GM19463 (cell line): ENCODE measurements around the gene ATP8A2.

Experiments
- ATAC-seq: cut with Tn5 transposase; IDR thresholded peaks from one replicate; pipeline ENCODE4 v1.9.1; 2021; ENCODE audit warnings: mild to moderate bottlenecking, moderate library complexity; ENCODE audit not compliant: unreplicated experiment

The ATP8A2 gene

DNA sequence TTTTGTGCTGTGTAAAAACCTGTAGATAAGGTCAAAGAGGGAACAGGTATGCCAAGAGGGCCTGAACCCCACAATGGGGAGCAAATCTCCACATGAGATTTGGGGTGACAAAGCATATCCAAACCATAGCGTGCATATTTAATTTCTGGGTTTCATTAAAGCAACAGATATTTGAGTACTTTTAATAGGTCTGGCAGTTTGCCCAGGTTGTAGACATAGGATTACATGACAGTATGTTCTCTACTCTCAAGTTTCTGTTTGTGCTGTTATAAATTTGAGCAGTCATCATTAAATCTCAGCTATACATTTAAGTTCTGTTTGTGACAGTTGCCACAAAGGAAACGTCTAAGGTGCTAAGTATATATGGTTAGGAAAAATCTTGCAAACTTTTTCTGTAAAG lies 236.4 kb downstream of the ATP8A2 start:
- ATAC-seq: no peak

DNA sequence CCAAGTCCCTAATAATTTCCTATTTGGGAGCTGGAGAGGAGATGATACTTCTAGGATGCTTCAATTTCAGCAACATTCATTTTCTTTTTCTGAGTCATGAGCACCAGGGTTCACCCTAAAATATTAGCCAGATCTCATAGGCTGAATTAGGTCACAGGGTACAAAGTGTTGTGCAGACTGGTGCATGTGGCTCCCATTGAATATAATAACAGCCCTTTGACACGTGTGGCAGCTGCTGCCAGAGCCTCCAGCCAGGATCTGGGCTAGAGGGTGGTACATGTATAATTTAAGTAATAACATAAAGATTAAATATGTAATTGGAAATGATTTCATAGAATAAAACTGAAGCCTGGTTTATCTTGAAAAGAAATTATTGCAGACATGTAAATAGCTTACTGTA lies 244.9 kb downstream of the ATP8A2 start:
- no peak for ATAC-seq

DNA sequence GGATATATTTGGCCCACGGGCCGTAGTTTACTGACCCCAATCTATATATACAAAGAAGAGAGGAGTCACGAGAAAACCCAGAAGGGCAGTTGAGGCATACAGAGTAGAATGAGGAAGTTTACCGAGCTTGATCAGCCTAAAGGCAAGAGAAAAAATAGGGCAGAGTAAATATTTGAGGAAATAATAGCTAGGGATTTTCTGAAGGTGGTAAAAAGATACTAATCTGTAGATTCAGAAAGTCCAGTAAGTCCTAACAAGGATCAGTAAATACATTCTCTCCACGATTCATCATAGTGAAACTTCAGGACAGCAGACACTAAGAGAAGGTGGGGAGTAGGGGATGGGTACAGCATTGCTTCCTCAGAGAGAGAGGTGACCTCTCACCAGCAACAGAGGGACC lies 248.1 kb downstream of the ATP8A2 start:
- ATAC-seq: no peak

DNA sequence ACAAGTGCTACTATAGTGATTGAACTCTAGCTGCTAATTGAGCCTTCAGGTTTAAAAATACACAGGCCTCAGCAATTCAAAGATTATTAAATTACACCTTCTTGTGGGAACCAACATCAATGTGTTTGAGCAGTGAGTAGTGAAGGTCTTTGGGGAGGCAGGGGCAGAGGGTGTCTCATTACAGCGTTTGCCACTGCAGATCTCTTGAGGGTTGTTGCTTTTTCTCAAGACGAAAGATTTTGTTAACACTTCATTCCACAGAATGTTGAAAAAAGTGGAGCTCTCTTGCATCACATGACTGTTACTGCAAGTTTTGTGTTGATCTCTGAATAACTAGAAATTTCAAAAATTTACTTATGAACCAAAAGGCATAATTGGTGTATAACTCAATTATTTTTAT lies 253.6 kb downstream of the ATP8A2 start:
- ATAC-seq: no peak

DNA sequence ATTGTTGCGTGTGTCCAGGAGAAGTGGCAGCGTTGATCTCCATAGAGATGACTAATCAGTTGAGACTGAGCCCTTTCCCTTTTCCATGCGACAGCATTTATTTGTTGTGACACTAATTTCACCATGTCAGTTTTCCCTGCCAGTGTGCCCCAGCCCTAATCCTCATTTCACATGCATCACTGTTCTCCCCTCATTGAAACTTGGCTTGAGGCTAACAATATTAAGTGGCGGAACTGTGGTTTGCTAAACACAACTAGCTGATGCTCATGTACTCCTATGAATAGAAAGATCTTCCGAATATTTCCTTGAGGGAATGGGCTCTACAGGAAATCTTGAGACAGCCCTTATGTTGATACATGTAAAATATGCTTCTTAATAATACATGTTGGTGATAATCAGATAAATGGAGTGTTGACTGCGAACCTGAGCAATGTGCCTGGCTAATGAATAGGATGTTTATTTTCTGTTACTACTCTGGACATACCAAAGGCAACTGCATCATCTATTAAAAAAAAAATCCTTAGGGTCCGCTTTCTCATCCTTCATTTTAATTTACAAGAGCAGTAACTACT lies 258.6 kb downstream of the ATP8A2 start:
- ATAC-seq: no peak

DNA sequence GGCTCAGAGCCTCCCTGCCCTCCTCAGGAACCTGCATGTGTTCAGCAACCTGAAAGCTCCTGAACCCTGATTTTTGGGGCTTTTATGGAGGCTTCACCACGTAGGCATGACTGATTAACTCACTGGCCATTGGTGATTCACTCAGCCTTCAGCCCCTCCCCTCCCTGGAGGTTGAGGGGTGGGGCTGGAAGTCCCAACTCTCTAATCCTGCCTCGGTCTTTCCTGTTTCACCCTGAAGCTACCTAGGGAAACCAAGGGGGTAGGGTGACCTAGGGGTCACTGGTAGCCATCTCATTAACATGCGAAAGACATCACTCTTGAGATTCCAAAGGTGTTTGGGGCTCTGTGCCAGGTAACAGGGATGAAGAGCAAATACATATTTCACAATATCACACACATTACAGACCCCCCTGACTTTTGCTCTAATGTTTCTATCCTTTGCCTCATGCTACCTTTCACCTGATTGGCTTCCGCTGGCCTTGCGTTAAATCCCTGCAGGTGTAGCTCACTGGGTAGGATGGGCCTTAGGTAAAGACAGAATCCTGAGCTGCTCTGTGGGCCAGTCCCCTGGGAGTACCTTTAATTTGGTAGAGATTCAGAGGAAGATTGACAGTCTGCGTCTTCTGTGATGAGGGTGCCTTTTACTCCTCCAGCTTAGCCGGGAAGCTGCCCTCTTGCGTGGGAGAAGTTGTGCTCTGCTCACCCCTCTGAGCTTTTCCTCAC lies 260.6 kb downstream of the ATP8A2 start:
- ATAC-seq: no peak

DNA sequence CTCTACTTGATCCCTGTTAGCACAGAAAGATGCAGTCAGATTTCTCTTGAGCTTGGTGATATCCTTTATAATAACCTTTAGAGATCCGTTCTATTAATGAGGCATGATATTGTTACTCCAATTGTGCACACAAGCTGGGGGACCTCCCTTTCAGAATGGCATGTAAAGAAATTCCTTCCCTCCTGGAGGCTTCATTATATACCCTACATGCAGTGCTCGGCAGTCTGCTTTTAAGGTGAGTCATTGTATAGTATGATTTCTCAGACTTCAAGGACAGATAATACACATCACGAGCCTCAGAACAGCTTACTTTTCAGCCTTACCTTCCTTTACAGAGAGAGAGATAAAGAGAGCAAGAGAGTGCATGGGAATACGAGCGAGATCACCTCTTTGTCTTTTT lies 261.3 kb downstream of the ATP8A2 start:
- ATAC-seq: no peak

DNA sequence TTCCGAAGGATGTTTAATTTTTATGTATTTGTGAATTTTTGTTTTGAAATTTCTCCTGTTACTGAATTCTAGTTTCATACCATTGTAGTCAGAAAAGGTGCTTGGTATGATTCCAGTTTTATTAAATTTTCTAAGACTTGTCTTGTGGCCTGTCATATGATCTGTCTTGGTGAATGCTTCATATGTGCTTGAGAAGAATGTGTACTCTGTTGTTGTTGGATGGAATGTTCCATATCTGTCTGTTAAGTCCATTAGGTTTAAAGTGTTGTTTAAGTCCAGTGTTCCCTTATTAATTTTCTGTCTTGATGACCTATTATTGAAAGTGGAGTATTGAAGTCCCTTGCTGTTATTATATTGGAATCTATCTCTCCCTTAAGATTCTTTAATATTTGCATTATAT lies 273.9 kb downstream of the ATP8A2 start:
- ATAC-seq: no peak

DNA sequence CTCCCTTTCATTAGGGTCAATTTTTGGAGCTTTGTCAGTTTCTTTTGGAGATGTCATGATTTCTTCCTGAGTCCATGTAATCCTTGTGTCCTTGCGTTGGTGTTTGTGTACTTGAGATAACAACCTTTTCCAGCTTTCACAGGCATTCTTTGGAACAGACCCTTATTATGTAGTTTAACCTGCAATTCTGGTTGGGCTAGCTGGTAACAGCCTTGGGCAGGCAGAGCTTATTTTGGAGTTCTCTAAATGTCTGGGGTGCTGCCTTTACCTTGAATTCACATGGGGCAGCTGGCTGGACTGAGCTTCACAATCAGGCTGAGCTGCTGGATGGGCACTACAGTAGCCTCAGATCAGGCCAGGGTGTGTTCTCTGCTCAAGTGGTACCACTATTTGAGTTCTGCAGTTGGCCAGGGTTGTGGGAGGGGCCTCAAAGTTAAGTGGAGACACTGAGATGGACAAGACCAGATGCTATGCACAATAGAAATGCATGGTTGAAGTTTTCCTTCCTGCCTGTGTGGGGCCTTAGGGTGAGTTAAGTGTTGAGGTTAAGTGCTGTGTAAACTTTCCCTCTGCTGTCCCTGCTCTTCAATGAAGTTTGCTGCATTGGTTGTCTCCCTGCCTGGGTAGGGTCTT lies 277.3 kb downstream of the ATP8A2 start:
- no peak for ATAC-seq

DNA sequence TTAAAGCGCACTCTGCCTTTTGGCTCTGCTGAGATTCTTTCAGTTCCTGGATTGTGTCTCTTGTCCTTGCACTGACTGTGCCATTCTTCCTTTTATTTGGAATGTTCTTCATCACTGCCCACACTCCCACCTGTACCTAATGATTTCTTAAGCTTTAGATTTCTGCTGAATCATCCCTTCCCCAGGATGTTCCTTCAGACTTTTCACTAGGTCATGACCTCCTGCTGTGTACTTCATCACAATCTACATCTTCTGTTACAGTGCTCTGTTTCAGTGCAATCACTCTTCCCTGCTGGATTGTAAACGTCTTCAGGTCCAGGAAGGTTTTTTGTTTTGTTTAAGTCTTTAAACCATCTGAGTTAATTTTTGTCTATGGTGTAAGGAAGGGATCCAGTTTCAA lies 281.0 kb downstream of the ATP8A2 start:
- no peak for ATAC-seq

DNA sequence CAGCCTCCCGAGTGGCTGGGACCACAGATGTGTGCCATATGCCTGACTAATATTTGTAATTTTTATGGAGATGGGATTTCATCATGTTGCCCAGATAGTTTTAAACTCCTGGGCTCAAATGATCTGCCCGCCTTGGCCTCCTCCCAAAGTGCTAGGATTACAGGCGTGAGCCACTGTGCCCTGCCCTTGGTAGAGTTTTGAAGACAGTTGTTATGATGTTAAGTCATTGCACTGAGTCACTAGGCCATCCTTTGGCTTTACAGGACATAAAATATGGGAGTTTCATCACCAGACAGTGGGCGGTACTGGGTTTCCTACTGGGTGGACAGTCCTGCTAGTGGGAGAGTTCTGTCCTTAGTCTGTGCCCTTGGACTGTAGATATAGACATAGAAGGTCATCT lies 282.5 kb downstream of the ATP8A2 start:
- no peak for ATAC-seq

DNA sequence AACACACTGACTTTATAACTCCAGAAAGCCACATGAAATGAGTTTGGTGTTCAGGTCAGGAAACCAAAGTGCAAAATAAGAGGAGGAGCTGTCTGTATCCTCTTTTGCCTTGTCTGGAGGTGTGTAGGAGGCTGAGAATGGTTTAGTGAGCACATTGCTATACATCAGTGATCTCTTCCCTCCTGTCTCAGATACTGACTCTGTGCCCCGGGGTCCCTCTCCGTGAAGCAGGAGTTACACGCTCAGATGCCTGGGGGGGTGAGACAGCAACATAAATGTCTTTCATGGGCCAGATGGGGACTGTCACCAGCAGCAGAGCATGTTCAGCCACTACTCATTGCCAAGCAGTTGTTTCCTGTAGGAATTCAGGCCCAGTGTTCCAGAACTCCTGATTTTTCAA lies 285.4 kb downstream of the ATP8A2 start:
- ATAC-seq: no peak

DNA sequence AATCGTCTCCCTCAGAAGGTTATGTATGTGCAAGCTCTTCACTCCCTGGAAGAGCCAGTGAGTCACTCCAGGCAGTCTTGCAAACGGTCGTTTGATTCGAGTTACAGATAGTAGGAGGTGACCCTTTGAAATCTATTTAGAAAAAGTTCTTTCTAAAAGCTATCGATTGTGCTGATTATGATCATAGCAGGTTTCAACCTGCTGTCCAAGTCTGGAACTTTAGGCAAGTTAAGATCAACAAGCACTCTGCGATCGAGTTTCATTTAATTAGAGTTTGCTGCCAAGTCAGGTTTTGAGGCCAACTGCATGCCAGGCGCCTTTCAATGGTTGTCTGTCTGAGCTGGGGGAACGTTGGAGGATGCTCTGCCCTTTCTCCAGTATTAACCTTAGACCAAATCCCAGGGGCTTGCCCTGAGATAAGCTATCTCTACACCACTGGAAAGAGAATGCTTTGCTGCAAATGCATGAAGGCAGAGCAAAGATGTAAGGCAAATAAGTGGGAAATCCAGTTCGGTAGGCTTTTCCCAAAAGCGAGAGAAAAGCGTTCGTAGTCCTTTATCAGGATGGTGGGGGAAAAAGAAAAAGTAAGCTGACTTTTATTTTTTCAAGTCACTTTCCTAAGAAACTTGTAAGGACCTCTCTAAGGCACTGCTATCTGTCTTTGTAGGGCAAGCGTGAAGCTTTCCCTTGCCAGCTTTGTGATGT lies 287.5 kb downstream of the ATP8A2 start:
- no peak for ATAC-seq

DNA sequence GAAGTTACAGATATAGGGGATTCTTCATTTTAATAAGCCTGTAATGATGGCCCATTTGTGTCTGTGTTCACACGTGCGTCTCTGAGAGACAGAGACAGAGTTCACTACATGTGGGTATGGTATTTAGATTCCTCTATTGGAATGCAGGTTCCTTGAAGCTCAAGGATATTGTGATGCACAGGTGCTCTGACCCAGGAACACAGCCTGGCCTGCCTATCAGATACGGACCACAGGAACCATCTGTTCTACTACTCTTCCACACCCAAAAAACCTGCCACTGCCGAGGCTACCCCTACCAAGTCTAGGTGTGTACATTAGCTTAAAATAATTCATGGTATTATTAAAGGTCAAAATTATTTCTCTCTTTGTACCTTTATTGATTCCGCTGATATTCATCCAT lies 289.2 kb downstream of the ATP8A2 start:
- no peak for ATAC-seq

DNA sequence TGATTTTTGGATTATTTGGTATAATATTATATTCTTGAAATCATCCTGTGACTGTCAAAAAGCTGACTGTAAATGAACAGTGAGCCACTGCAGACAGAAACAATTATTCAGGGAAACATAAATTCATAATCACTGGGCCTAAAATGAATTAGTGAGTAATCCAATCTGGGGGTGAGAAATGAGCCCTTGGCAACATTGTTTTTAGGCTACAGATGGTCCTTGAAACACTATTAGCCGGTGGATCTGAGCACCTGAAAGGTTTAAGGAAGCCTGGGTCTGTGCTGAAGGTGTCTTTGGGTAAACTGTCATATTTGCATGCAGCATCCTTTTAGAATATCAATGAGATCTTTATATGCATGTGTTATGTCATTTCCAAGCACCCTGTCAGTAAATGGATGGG lies 290.7 kb downstream of the ATP8A2 start:
- ATAC-seq: no peak

DNA sequence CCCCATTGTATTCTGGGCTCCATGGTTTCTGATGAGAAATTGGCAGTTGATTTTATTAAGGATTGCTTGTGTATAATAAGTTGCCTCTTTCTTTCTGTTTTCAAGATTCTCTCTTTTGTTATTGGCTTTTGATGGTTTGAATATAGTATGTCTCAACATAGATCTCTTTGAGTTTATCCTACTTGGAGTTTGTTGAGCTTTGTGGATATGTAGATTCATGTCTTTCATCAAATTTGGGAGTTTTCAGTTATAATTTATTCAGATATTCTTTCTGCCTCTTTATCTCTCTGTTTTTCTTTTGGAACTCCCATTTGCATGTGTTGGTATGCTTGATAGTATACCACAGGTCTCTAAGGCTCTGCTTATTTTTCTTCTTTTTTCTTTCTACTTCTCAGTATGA lies 296.6 kb downstream of the ATP8A2 start:
- no peak for ATAC-seq

DNA sequence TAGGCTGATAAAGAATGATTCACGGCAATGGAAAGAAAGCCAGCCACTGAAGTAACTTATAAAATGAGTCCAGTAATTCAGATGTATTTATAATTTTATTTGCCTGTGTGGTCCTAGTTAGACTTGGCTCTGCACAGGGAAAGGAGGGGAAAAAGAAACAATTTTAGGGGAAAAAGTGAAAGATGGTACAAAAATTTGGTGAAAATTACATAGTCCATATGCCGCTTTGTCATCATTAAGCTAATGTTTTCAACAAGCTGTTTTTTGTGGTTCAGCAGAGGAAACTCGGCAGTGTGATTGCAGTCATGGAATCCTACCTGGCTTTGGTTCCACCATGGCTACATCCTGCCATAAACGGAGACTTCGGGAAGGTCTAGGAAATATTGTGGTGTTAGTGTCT lies 301.9 kb downstream of the ATP8A2 start:
- no peak for ATAC-seq

DNA sequence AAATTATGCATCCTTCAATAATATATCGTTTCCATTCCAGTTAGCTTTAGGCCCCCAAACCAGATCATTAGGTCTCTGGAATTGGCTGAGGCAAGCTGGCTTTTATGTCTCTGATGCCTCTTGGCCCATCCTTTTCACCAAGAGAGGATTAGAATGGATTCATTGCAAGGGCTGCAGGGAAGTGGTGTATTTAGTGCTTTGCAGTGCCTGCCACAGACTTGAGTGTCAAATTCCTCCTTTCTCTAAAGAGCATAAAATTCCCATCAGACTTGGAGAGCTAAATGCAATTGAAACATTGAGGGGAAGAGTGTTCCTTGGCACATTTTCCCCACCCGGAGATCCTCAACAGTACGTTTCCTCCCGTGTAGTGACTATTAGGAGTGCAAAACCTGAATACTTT lies 302.6 kb downstream of the ATP8A2 start:
- no peak for ATAC-seq

DNA sequence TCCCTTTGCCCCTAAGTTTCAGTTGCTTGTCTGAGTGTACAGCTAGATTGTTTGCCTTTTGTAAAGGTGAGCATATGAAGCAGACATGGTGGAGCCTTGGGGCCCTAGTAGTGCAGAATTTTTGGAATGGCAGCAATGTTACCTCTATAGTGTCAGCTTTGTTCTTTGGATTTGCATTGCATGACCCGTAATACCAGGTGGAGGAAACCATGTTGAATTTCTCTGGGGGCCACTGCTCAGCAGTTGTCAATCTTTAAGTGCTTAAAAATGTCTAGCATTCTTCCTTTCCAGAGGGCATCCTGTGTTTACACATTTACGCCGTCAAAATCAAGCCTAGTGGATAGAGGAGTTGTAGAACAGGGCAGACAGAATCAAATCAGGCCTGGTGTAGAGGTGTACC lies 303.3 kb downstream of the ATP8A2 start:
- ATAC-seq: no peak

DNA sequence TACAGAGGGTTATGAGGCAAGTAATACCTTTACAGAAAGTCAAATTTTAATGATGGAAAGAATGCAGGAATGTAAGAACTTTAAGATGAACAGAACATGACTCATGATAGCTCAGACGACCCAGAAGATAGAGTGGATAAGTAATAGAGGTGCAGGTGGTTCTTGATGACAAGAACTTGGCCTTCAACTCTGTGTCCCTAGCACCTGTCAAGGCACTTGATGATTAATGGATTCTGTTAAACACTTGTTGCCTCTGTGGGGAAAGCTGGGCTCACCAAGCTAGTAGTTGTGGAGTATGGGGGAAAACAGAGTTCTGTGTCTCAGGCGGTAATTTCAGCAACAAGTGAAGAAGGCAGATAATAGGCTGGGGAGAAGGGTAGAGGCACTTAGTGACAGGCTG lies 306.2 kb downstream of the ATP8A2 start:
- ATAC-seq: no peak

DNA sequence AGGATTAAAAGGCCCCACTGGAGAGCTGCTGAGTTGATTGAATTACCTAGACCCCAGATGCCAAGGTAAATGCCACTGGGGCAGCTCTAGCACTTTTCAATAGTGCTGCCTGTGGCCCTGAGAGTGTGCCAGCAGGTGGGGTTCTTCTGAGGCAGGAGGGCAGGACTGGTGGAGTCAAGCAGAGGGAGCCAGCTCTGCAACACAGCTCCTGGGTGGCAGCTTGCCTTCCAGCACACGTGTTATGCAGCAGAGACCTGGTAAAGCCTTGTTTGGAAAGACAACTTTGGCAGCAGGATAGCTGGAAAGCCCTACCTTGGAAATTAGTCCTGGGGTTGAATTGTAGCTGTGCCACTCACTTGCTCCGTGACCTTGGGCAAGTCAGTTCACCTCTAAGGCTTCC lies 306.6 kb downstream of the ATP8A2 start:
- ATAC-seq: no peak

DNA sequence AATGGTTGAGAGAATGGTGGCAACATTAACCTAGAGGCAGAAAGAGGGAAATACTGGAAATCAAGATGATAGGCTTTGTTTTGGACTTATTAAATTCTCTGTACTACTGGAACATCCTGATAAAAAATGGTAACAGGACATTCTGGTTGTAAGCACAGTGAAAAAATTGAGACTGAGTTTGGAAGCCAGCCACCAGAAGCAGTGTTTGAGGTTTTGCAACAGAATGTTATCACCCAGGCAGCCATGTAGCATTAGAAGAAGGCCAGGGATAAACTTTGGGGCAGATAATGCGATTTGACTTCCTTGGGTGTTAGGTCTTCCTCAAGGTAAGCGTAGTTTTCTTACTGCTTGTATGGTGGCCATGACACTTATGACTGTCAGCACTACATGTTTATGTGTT lies 307.4 kb downstream of the ATP8A2 start:
- ATAC-seq: no peak
